ENCODE measurements around the gene MARVELD1. TPM values are rescaled to one million over a fixed set of nuclear protein-coding genes. Genes with fewer than 3 reads are reported as not detected.

Gene MARVELD1
- total RNA-seq, 1 donor from 2014 or later, result 37.2 TPM

- no peak for DNase-seq (ENCODE audit: low read depth)
- no peak for TF ChIP-seq CTCF (IDR thresholded peaks at IDR 0.05; ENCODE audit: insufficient read depth, low read length, poor library complexity, severe bottlenecking)
- Histone ChIP-seq H3K4me3 (ENCODE audit: low read depth, low read length) (no peak overlapping the region), H3K27me3 (ENCODE audit: control insufficient read depth, insufficient read depth, low read length) (no peaks in the 10 kb centered on the region), H3K36me3 (ENCODE audit: control insufficient read depth, insufficient read depth, low read length) (peaks cover 1% of the 10 kb centered on the region)
These were observed 31.0 kb downstream of the MARVELD1 start for GRCh38 chr10:97744405-97745035.

- Histone ChIP-seq H3K27me3 (ENCODE audit: control insufficient read depth, insufficient read depth, low read length) (no peaks in the 10 kb centered on the region), H3K4me3 (ENCODE audit: low read depth, low read length) (no peak overlapping the region), H3K36me3 (ENCODE audit: control insufficient read depth, insufficient read depth, low read length) (peaks cover 4% of the 10 kb centered on the region)
- TF ChIP-seq CTCF (IDR thresholded peaks at IDR 0.05; ENCODE audit: insufficient read depth, low read length, poor library complexity, severe bottlenecking), result no peak
- no peak for DNase-seq (ENCODE audit: low read depth)
These were observed 34.0 kb downstream of the MARVELD1 start for GRCh38 chr10:97747573-97747972.

GRCh38 chr10:97748116-97748515 lies 34.6 kb downstream of the MARVELD1 start:
- H3K36me3 ChIP-seq (ENCODE audit: control insufficient read depth, insufficient read depth, low read length), result peaks cover 4% of the 10 kb centered on the region
- DNase-seq (ENCODE audit: low read depth), result no peak
- TF ChIP-seq CTCF (IDR thresholded peaks at IDR 0.05; ENCODE audit: insufficient read depth, low read length, poor library complexity, severe bottlenecking), result no peak

GRCh38 chr10:97752956-97753355 lies 39.4 kb downstream of the MARVELD1 start:
- no peak for TF ChIP-seq CTCF (IDR thresholded peaks at IDR 0.05; ENCODE audit: insufficient read depth, low read length, poor library complexity, severe bottlenecking)
- no peak for DNase-seq (ENCODE audit: low read depth)
- Histone ChIP-seq H3K27me3 (ENCODE audit: control insufficient read depth, insufficient read depth, low read length) (no peaks in the 10 kb centered on the region), H3K36me3 (ENCODE audit: control insufficient read depth, insufficient read depth, low read length) (peaks cover 5% of the 10 kb centered on the region), H3K4me3 (ENCODE audit: low read depth, low read length) (no peak overlapping the region)

More at GRCh38 chr10:97748116-97748515, 34.6 kb downstream of the MARVELD1 start:
- Histone ChIP-seq H3K27me3 (ENCODE audit: control insufficient read depth, insufficient read depth, low read length) (no peaks in the 10 kb centered on the region), H3K4me3 (ENCODE audit: low read depth, low read length) (no peak overlapping the region)

- Histone ChIP-seq H3K4me3 (ENCODE audit: low read depth, low read length) (no peak overlapping the region), H3K36me3 (ENCODE audit: control insufficient read depth, insufficient read depth, low read length) (peaks cover 3% of the 10 kb centered on the region), H3K27me3 (ENCODE audit: control insufficient read depth, insufficient read depth, low read length) (no peaks in the 10 kb centered on the region)
- DNase-seq (ENCODE audit: low read depth), result no peak
- TF ChIP-seq CTCF (IDR thresholded peaks at IDR 0.05; ENCODE audit: insufficient read depth, low read length, poor library complexity, severe bottlenecking), result no peak
These were observed 41.2 kb downstream of the MARVELD1 start for GRCh38 chr10:97754726-97755125.

- no peak for DNase-seq (ENCODE audit: low read depth)
- Histone ChIP-seq H3K36me3 (ENCODE audit: control insufficient read depth, insufficient read depth, low read length) (peaks cover 3% of the 10 kb centered on the region), H3K4me3 (ENCODE audit: low read depth, low read length) (no peak overlapping the region), H3K27me3 (ENCODE audit: control insufficient read depth, insufficient read depth, low read length) (no peaks in the 10 kb centered on the region)
- no peak for TF ChIP-seq CTCF (IDR thresholded peaks at IDR 0.05; ENCODE audit: insufficient read depth, low read length, poor library complexity, severe bottlenecking)
These were observed 42.2 kb downstream of the MARVELD1 start for GRCh38 chr10:97755718-97756117.
